Endothelial cell of umbilical vein (primary cell): ENCODE measurements around the gene XRCC1. TPM values are rescaled to one million over a fixed set of nuclear protein-coding genes. Genes with fewer than 3 reads are reported as not detected.

ENCODE experiments used
- BruUV-seq: library from RNA; stranded (reverse); fragments of 400-500 nt; replicated peaks from 2 replicates; lab custom pipeline; 2021; lab: Mats Ljungman, UMichigan
- CTCF ChIA-PET: fragments of 300-600, 350-600 bp; sonication (Branson Sonifier 250); formaldehyde crosslinking; loops from one replicate; lab custom pipeline; 2021; ENCODE audit warnings: antibody characterized with exemption, inconsistent platforms; lab: Charles Lee
- POLR2A ChIA-PET: fragments of 300-600, 350-600 bp; sonication (Branson Sonifier 250); formaldehyde crosslinking; loops from one replicate; lab custom pipeline; 2021; ENCODE audit warnings: antibody characterized with exemption, inconsistent platforms; lab: Charles Lee
- DNase-seq: peaks from one replicate; pipeline ENCODE4 v3.0.0-alpha.2; 2011; ENCODE audit warnings: low read depth, low spot score
- FAIRE-seq: peaks from 2 replicates; lab custom pipeline; 2011; peaks lifted over from hg19 to GRCh38; lab: Jason Lieb, UNC
- H2AFZ ChIP-seq: 2 replicates; pipeline ENCODE4 v1.6.0; 2012; ENCODE audit warnings: low read depth, low read length, control low read depth, inconsistent platforms
- H3K27ac ChIP-seq: 2 replicates; pipeline ENCODE4 v1.5.1; 2011; ENCODE audit warnings: low read depth, mild to moderate bottlenecking, control low read depth, low read length, moderate library complexity; ENCODE audit not compliant: insufficient read depth
- H3K27me3 ChIP-seq, 2 experiments: 2 replicates each; pipeline versions ENCODE4 v1.6.0 to v1.6.1; 2011; ENCODE audit warnings: low read length in 2 of 2, mixed read lengths in 1 of 2; ENCODE audit not compliant: control insufficient read depth in 2 of 2, insufficient read depth in 2 of 2
- H3K36me3 ChIP-seq, 2 experiments: 2 replicates in 1 of 2; 3 replicates in 1 of 2; pipeline ENCODE4 v1.5.1; 2011; ENCODE audit warnings: low read length in 2 of 2, mild to moderate bottlenecking in 1 of 2, moderate library complexity in 1 of 2; ENCODE audit not compliant: control insufficient read depth in 2 of 2, insufficient read depth in 2 of 2; ENCODE audit errors: extremely low read depth in 1 of 2
- H3K4me1 ChIP-seq: 3 replicates; pipeline ENCODE4 v1.5.1; 2011; ENCODE audit warnings: mild to moderate bottlenecking, low read length; ENCODE audit not compliant: control insufficient read depth, insufficient read depth; ENCODE audit errors: extremely low read depth
- H3K4me2 ChIP-seq: 2 replicates; pipeline ENCODE4 v1.6.1; 2011; ENCODE audit warnings: low read length, control low read depth, mixed read lengths; ENCODE audit not compliant: insufficient read depth
- H3K4me3 ChIP-seq, 3 experiments: fragments of 200-600 bp in 1 of 3; sonication (generic), shearing (Covaris generic) in 1 of 3; replicated peaks in 1 of 3; 2 replicates each; pipeline ENCODE4 v1.5.1; 2011 to 2016; ENCODE audit warnings: control low read depth in 3 of 3, low read length in 3 of 3, mild to moderate bottlenecking in 2 of 3, inconsistent platforms in 1 of 3, low read depth in 1 of 3, moderate library complexity in 1 of 3; ENCODE audit not compliant: insufficient read depth in 1 of 3
- H3K79me2 ChIP-seq: 2 replicates; pipeline ENCODE4 v1.6.0; 2012; ENCODE audit warnings: low read length, inconsistent platforms; ENCODE audit not compliant: control insufficient read depth, insufficient read depth
- H3K9ac ChIP-seq: replicated peaks from 2 replicates; pipeline ENCODE3; 2011; ENCODE audit warnings: low read length, control low read depth; ENCODE audit not compliant: insufficient read depth; ENCODE audit errors: extremely low read depth
- H3K9me1 ChIP-seq: replicated peaks from 3 replicates; pipeline ENCODE4 v1.6.0; 2011; ENCODE audit warnings: mild to moderate bottlenecking, low read length; ENCODE audit not compliant: control insufficient read depth, insufficient read depth; ENCODE audit errors: extremely low read depth
- H3K9me3 ChIP-seq: replicated peaks from 2 replicates; pipeline ENCODE4 v1.5.1; 2012; ENCODE audit warnings: low read length, inconsistent platforms; ENCODE audit not compliant: control insufficient read depth, insufficient read depth
- H4K20me1 ChIP-seq: replicated peaks from 2 replicates; pipeline ENCODE3; 2011; ENCODE audit warnings: mild to moderate bottlenecking, low read length; ENCODE audit not compliant: control insufficient read depth, insufficient read depth; ENCODE audit errors: extremely low read depth
- CTCF ChIP-seq, 2 donors: IDR thresholded peaks; 1 replicate in 1 of 2; 2 replicates in 1 of 2; pipeline ENCODE4 v1.5.1; 2011; ENCODE audit warnings: low read length in 2 of 2, mild to moderate bottlenecking in 2 of 2, moderate library complexity in 2 of 2, control low read depth in 1 of 2, inconsistent platforms in 1 of 2, low read depth in 1 of 2; ENCODE audit not compliant: insufficient read depth in 1 of 2; ENCODE audit errors: extremely low read depth in 1 of 2
- EZH2 ChIP-seq: IDR thresholded peaks from 2 replicates; pipeline ENCODE4 v1.6.1; 2012; ENCODE audit warnings: borderline replicate concordance, low read depth, mild to moderate bottlenecking, moderate library complexity, low read length, inconsistent platforms; ENCODE audit not compliant: severe bottlenecking
- FOS ChIP-seq: IDR thresholded peaks from 2 replicates; pipeline ENCODE4 v1.6.1; 2011; ENCODE audit warnings: mild to moderate bottlenecking, low read length, moderate library complexity, borderline replicate concordance; ENCODE audit not compliant: insufficient read depth
- GATA2 ChIP-seq: IDR thresholded peaks from 2 replicates; pipeline ENCODE4 v1.7.0; 2011; ENCODE audit warnings: low read depth, mild to moderate bottlenecking, moderate library complexity, mixed read lengths, low read length; ENCODE audit not compliant: insufficient read length, insufficient read depth
- JUN ChIP-seq: IDR thresholded peaks from 2 replicates; pipeline ENCODE4 v1.6.1; 2011; ENCODE audit warnings: borderline replicate concordance, low read depth; ENCODE audit not compliant: insufficient read length, insufficient read depth
- MAX ChIP-seq: IDR thresholded peaks from 2 replicates; pipeline ENCODE4 v1.6.1; 2011; ENCODE audit not compliant: insufficient read depth, insufficient read length
- MYC ChIP-seq: IDR thresholded peaks from one replicate; pipeline ENCODE4 v1.6.1; 2011; ENCODE audit warnings: mild to moderate bottlenecking, low read depth, low read length
- POLR2A ChIP-seq: IDR thresholded peaks from 2 replicates; pipeline ENCODE4 v1.6.1; 2012; ENCODE audit warnings: low read depth, mild to moderate bottlenecking, control low read depth, low read length
- POLR2AphosphoS5 ChIP-seq: IDR thresholded peaks from 2 replicates; pipeline ENCODE4 v1.6.1; 2012; ENCODE audit warnings: low read depth, mild to moderate bottlenecking, control low read depth, low read length, moderate library complexity; ENCODE audit not compliant: insufficient read depth
- dilution Hi-C: fragments of 300-500 bp; cut with MboI; formaldehyde crosslinking; loops from one replicate; pipeline ENCODE4 v1.15.0; 2019; ENCODE audit warnings: low sequenced_read_pairs; ENCODE audit not compliant: extremely low pct_ligation_motif_present
- intact Hi-C: fragments of 100-400 bp; cut with micrococcal nuclease; formaldehyde crosslinking; loops from one replicate; pipeline ENCODE4 v1.10.0; 2022
- polyA plus RNA-seq, 4 experiments: library from polyadenylated mRNA; depleted of rRNA in 3 of 4; stranded (reverse) in 3 of 4; unstranded in 1 of 4; fragments of >200 nt; gene quantifications; 2 replicates each; pipeline versions ENCODE4 v1.2.1 to v1.2.3, GENCODE V29; 2011 to 2012; ENCODE audit warnings: missing spikeins in 1 of 4
- total RNA-seq: library from RNA; stranded (reverse); gene quantifications from 2 replicates; pipeline ENCODE4 v1.2.3, GENCODE V29; 2021

Gene XRCC1
- total and polyA plus RNA-seq, 2 donors (not counting 3 experiments of a cell fraction or from before 2014, with no cell fraction given), result 29.5 to 39.3 TPM

- H3K4me1 ChIP-seq, result peaks cover 11% of the 10 kb centered on the region
- peaks cover 9 to 27% of the 10 kb centered on the region in 2 experiments for H3K36me3 ChIP-seq
- no peak overlapping the region for H3K4me2 ChIP-seq
- H2AFZ ChIP-seq, result no peak overlapping the region
- no peak for FAIRE-seq
- no peaks in the 10 kb centered on the region for H4K20me1 ChIP-seq
- no peaks in the 10 kb centered on the region for H3K27me3 ChIP-seq
- no peak overlapping the region for H3K9ac ChIP-seq
- intact Hi-C loops, result no loop called here
- no peak overlapping the region for H3K27ac ChIP-seq
- BruUV-seq, result no TSS peak
- no peaks in the 10 kb centered on the region for H3K9me3 ChIP-seq
- no peak overlapping the region for H3K4me3 ChIP-seq
- CTCF ChIA-PET, result no interaction called here
- POLR2A ChIA-PET, result no interaction called here
- no peak for TF ChIP-seq MAX
- no peak for TF ChIP-seq FOS
- no peak for TF ChIP-seq POLR2A
- no peak for TF ChIP-seq JUN
- no peak for TF ChIP-seq POLR2AphosphoS5
- no peak for TF ChIP-seq EZH2
- TF ChIP-seq MYC, result no peak
- no peak for TF ChIP-seq CTCF (IDR thresholded peaks at IDR 0.05; ENCODE audit: extremely low read depth in 1 of 2, insufficient read depth in 1 of 2, low read depth in 1 of 2, low read length in 2 of 2)
- no peak for TF ChIP-seq GATA2
- no peaks in the 10 kb centered on the region for H3K9me1 ChIP-seq
- dilution Hi-C loops, result no loop called here
- H3K79me2 ChIP-seq, result peaks cover 26% of the 10 kb centered on the region
- no peak for DNase-seq
Measured at GRCh38 chr19:43591904-43592772, 16.8 kb upstream of the XRCC1 start.
